Suprapubic skin (tissue), 3 donors: ENCODE measurements around the gene FMNL2.

ENCODE experiments used
- CTCF ChIP-seq, 2 donors: fragments of 200-600 bp in 1 of 2; fragments of 450-650 bp in 1 of 2; sonication (generic) in 1 of 2; IDR thresholded peaks; one replicate each; pipeline ENCODE4 v1.5.1; 2016 to 2019; ENCODE audit warnings: antibody characterized with exemption in 2 of 2, mild to moderate bottlenecking in 1 of 2, moderate library complexity in 1 of 2
- EP300 ChIP-seq: sonication (generic); formaldehyde crosslinking; IDR thresholded peaks from one replicate; pipeline ENCODE4 v1.6.1; 2017; ENCODE audit warnings: antibody characterized with exemption
- POLR2A ChIP-seq, 2 donors: fragments of 450-650 bp; IDR thresholded peaks; one replicate each; pipeline ENCODE4 v1.6.1; 2017; ENCODE audit warnings: antibody characterized with exemption in 2 of 2, mild to moderate bottlenecking in 2 of 2, moderate library complexity in 2 of 2

GRCh38 chr2:152518641-152519580, 183.9 kb downstream of the FMNL2 start:
- no peak for TF ChIP-seq EP300
- TF ChIP-seq POLR2A (IDR thresholded peaks at IDR 0.05), result no peak
- no peak for TF ChIP-seq CTCF (IDR thresholded peaks at IDR 0.05)
